HEK293 (cell line): ENCODE results near the gene RPS17.

ENCODE experiments used
- BCL11B ChIP-seq: fragments of 450-650 bp; formaldehyde crosslinking; IDR thresholded peaks from 2 replicates; pipeline ENCODE4 v1.5.1; 2016; ENCODE audit warnings: low read depth, missing biosample characterization, missing genetic modification characterization
- GLIS1 ChIP-seq: fragments of 450-650 bp; formaldehyde crosslinking; IDR thresholded peaks from 2 replicates; pipeline ENCODE4 v1.5.1; 2016; ENCODE audit warnings: missing biosample characterization, missing genetic modification characterization
- HOXC10 ChIP-seq: sonication (generic); formaldehyde crosslinking; IDR thresholded peaks from 2 replicates; pipeline ENCODE4 v1.8.1; 2023; ENCODE audit warnings: mild to moderate bottlenecking, missing genetic modification reagents
- HOXD13 ChIP-seq: sonication (generic); formaldehyde crosslinking; IDR thresholded peaks from 2 replicates; pipeline ENCODE4 v1.8.0; 2022; ENCODE audit warnings: missing genetic modification reagents, borderline replicate concordance
- PBX3 ChIP-seq: sonication (generic); formaldehyde crosslinking; IDR thresholded peaks from 2 replicates; pipeline ENCODE4 v1.8.1; 2022; ENCODE audit warnings: mild to moderate bottlenecking, moderate library complexity, missing genetic modification reagents
- PRDM10 ChIP-seq: fragments of 450-650 bp; formaldehyde crosslinking; IDR thresholded peaks from 2 replicates; pipeline ENCODE4 v1.5.1; 2016; ENCODE audit warnings: missing biosample characterization, missing genetic modification characterization
- TCF7L2 ChIP-seq: IDR thresholded peaks from 2 replicates; pipeline ENCODE4 v1.6.1; 2011; ENCODE audit warnings: low read depth, mild to moderate bottlenecking, inconsistent platforms, low read length, moderate library complexity, borderline replicate concordance
- TRIM28 ChIP-seq: IDR thresholded peaks from 2 replicates; pipeline ENCODE4 v1.6.1; 2011; ENCODE audit warnings: low read length, control low read depth, borderline replicate concordance
- YY1 ChIP-seq: fragments of 450-650 bp; formaldehyde crosslinking; IDR thresholded peaks from 2 replicates; pipeline ENCODE4 v1.5.1; 2018; ENCODE audit warnings: missing biosample characterization, missing genetic modification characterization
- ZBTB1 ChIP-seq: fragments of 450-650 bp; formaldehyde crosslinking; IDR thresholded peaks from 2 replicates; pipeline ENCODE4 v1.5.1; 2016; ENCODE audit warnings: missing biosample characterization, missing genetic modification characterization
- ZBTB26 ChIP-seq: fragments of 450-650 bp; formaldehyde crosslinking; optimal IDR thresholded peaks from 2 replicates; pipeline ENCODE3; 2016; ENCODE audit warnings: missing biosample characterization, mild to moderate bottlenecking, missing genetic modification characterization
- ZFP37 ChIP-seq: fragments of 450-650 bp; formaldehyde crosslinking; IDR thresholded peaks from 2 replicates; pipeline ENCODE4 v1.5.1; 2016; ENCODE audit warnings: missing biosample characterization, missing genetic modification characterization
- ZNF133 ChIP-seq: fragments of 450-650 bp; formaldehyde crosslinking; IDR thresholded peaks from 2 replicates; pipeline ENCODE4 v1.5.1; 2016; ENCODE audit warnings: missing biosample characterization, missing genetic modification characterization
- ZNF157 ChIP-seq: fragments of 450-650 bp; formaldehyde crosslinking; IDR thresholded peaks from 2 replicates; pipeline ENCODE4 v1.5.1; 2016; ENCODE audit warnings: missing biosample characterization, missing genetic modification characterization
- ZNF184 ChIP-seq: fragments of 450-650 bp; IDR thresholded peaks from 2 replicates; pipeline ENCODE4 v1.5.1; 2018; ENCODE audit warnings: missing biosample characterization, mild to moderate bottlenecking, missing genetic modification characterization
- ZNF274 ChIP-seq, 2 experiments: fragments of 200-500 bp in 1 of 2; fragments of 450-650 bp in 1 of 2; sonication (Bioruptor generic) in 1 of 2; formaldehyde crosslinking in 1 of 2; IDR thresholded peaks; 2 replicates each; pipeline versions ENCODE4 v1.5.1 to v1.6.1; 2014 to 2016; ENCODE audit warnings: borderline replicate concordance in 1 of 2, inconsistent platforms in 1 of 2, low read length in 1 of 2, missing biosample characterization in 1 of 2, missing genetic modification characterization in 1 of 2
- ZNF433 ChIP-seq: fragments of 450-650 bp; formaldehyde crosslinking; IDR thresholded peaks from 2 replicates; pipeline ENCODE4 v1.5.1; 2016; ENCODE audit warnings: missing biosample characterization, missing genetic modification characterization, low read depth
- ZNF518A ChIP-seq: fragments of 450-650 bp; formaldehyde crosslinking; conservative IDR thresholded peaks from 2 replicates; pipeline ENCODE4 v1.5.1; 2016; ENCODE audit warnings: low read depth, missing biosample characterization, missing genetic modification characterization
- ZNF544 ChIP-seq: fragments of 450-650 bp; formaldehyde crosslinking; IDR thresholded peaks from 2 replicates; pipeline ENCODE4 v1.5.0; 2017; ENCODE audit warnings: missing biosample characterization, missing genetic modification characterization
- ZNF561 ChIP-seq: fragments of 450-650 bp; IDR thresholded peaks from 2 replicates; pipeline ENCODE4 v1.5.1; 2018; ENCODE audit warnings: missing biosample characterization, missing genetic modification characterization, borderline replicate concordance
- ZNF580 ChIP-seq: fragments of 450-650 bp; formaldehyde crosslinking; IDR thresholded peaks from 2 replicates; pipeline ENCODE4 v1.5.1; 2016; ENCODE audit warnings: missing biosample characterization, missing genetic modification characterization
- ZNF596 ChIP-seq: fragments of 450-650 bp; IDR thresholded peaks from 2 replicates; pipeline ENCODE4 v1.5.0; 2018; ENCODE audit warnings: missing biosample characterization, mild to moderate bottlenecking, missing genetic modification characterization, moderate library complexity
- ZNF664 ChIP-seq: fragments of 450-650 bp; formaldehyde crosslinking; IDR thresholded peaks from 2 replicates; pipeline ENCODE4 v1.5.1; 2016; ENCODE audit warnings: missing biosample characterization, missing genetic modification characterization
- ZNF677 ChIP-seq: fragments of 450-650 bp; IDR thresholded peaks from 2 replicates; pipeline ENCODE4 v1.5.0; 2018; ENCODE audit warnings: missing biosample characterization, mild to moderate bottlenecking, missing genetic modification characterization, moderate library complexity
- ZNF837 ChIP-seq: fragments of 450-650 bp; formaldehyde crosslinking; IDR thresholded peaks from 2 replicates; pipeline ENCODE4 v1.5.1; 2016; ENCODE audit warnings: missing biosample characterization, missing genetic modification characterization
- ZSCAN4 ChIP-seq: fragments of 450-650 bp; formaldehyde crosslinking; IDR thresholded peaks from 2 replicates; pipeline ENCODE4 v1.5.1; 2017; ENCODE audit warnings: missing biosample characterization, missing genetic modification characterization

Gene RPS17

GRCh38 chr15:82540055-82540983 is at the start of gene RPS17 (continued):
- TF ChIP-seq PRDM10, result peak; percentile 99
- TF ChIP-seq ZNF580 (tag by site-specific recombination), result peak; percentile 93
- no peak for TF ChIP-seq ZNF544 (tag by site-specific recombination)
- TF ChIP-seq ZBTB1 (tag by site-specific recombination), result no peak
- no peak for TF ChIP-seq ZNF677 (tag by site-specific recombination)
- peak; percentile 87 for TF ChIP-seq ZNF518A (tag by site-specific recombination)
- peak; percentile 88; the same call in 1 of the 2 replicates for TF ChIP-seq PBX3 (CRISPR knock-in tag)
- TF ChIP-seq TRIM28, result no peak
- TF ChIP-seq ZNF133 (tag by site-specific recombination), result no peak
- no peak; the same call in 1 of the 2 replicates for TF ChIP-seq ZSCAN4
- TF ChIP-seq ZNF596, result no peak
- TF ChIP-seq ZNF274 (IDR thresholded peaks at IDR 0.05; ENCODE audit: low read length), result no peak
- no peak for TF ChIP-seq ZNF274 (tag by site-specific recombination; IDR thresholded peaks at IDR 0.05; ENCODE audit: borderline replicate concordance)
- TF ChIP-seq ZFP37 (tag by site-specific recombination), result peak; percentile 95
- TF ChIP-seq ZNF184 (tag by site-specific recombination), result no peak; the same call in 1 of the 2 replicates
- TF ChIP-seq ZNF561 (tag by site-specific recombination), result peak; percentile 96; the same call in 1 of the 2 replicates
- TF ChIP-seq ZNF837 (tag by site-specific recombination), result no peak
- no peak for TF ChIP-seq BCL11B
- TF ChIP-seq HOXD13 (CRISPR knock-in tag), result peak; percentile 90; the same call in 1 of the 2 replicates
- peak; percentile 84 for TF ChIP-seq YY1 (tag by site-specific recombination)
- TF ChIP-seq ZNF664 (tag by site-specific recombination), result no peak; the same call in 1 of the 2 replicates
- TF ChIP-seq TCF7L2, result no peak
- TF ChIP-seq ZNF433 (tag by site-specific recombination), result no peak
- TF ChIP-seq ZBTB26, result peak; percentile 85
- TF ChIP-seq GLIS1 (tag by site-specific recombination), result peak; percentile 52
- no peak for TF ChIP-seq HOXC10
- no peak; the same call in 1 of the 2 replicates for TF ChIP-seq ZNF157 (tag by site-specific recombination)
